Breast epithelium (tissue), 3 donors: ENCODE measurements around the gene TCERG1L.

Experiments
- CTCF ChIP-seq, 3 donors: fragments of 450-650 bp; IDR thresholded peaks; one replicate each; pipeline ENCODE4 v1.5.1; 2016 to 2017; ENCODE audit warnings: antibody characterized with exemption in 3 of 3, mild to moderate bottlenecking in 3 of 3, moderate library complexity in 3 of 3
- POLR2A ChIP-seq: fragments of 450-650 bp; IDR thresholded peaks from one replicate; pipeline ENCODE4 v1.6.1; 2016; ENCODE audit warnings: antibody characterized with exemption, mild to moderate bottlenecking, moderate library complexity

DNA sequence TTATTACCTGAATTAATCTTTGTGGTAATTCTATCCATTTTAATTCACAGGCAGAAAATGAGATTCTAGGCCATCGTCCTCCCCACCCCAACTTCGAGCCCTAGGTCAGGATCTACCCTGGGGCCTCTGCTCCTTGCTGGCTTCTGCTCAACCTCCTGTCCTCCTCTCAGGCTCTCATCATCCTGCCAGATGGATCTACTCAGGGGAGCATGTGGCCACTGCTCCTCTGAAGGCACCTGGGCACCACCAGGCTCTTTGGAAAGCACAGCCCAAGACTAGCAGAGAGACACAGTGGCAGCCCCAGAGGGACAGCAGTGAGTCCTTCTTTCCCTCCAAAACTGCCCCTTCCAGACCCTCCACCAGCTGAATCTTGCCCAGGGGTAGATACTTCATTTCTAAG lies 248.2 kb downstream of the TCERG1L start:
- TF ChIP-seq POLR2A (no peak), CTCF (IDR thresholded peaks at IDR 0.05) (no peak)
